GM18508 (cell line): Measurements from ENCODE around the gene SCNN1B.
"Not testable (repeated sequence)": the region's sequence is repeated elsewhere in the genome, so short reads cannot be mapped to it uniquely, and the experiment has no call there.

Experiments used
- ATAC-seq: cut with Tn5 transposase; IDR thresholded peaks from one replicate; pipeline ENCODE4 v1.9.1; 2021; ENCODE audit warnings: moderate number of reproducible peaks; ENCODE audit not compliant: insufficient read depth, unreplicated experiment

The SCNN1B gene

GRCh38 chr16:23398987-23399805 is 97.1 kb downstream of the SCNN1B start:
- no peak for ATAC-seq

DNA sequence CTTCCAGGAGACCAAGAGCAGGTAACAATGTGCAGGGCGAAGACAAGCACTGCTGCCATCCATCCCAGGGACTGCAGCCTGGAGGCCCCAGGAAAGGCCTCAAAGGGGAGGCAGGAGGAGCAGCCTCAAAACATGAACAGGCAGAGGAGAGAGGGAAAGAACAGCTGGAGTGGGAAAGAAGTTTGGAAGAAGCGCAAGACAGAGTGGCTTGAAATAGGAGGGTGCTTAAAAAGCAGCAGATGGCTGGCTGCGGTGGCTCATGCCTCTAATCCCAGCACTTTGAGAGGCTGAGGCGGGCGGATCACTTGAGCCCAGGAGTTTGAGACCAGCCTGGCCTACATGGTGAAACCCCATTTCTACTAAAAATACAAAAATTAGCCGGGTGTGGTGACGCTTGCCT is 98.3 kb downstream of the SCNN1B start:
- not testable (repeated sequence) for ATAC-seq

DNA sequence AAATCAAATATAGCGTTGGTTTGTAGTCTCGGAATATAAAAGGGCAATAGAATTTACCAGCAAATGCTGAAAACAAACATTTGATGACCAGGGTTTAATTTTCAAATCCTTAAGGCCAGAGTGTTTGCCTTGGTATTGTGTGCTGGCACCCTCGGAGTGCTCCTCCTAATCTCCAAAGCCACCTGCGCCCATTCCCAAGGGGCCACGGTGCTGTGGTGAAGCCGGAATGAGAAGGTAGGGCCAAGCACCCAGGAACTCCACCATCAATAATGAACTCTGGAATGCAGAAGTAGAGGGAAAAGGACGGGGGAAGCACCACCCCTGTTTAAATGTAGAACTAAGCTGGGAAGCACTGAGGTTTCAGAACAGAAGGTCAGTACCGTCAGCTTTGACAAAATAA is 99.0 kb downstream of the SCNN1B start:
- no peak for ATAC-seq

GRCh38 chr16:23402100-23402499 is 100.0 kb downstream of the SCNN1B start:
- no peak for ATAC-seq

- ATAC-seq, result no peak
Observed at GRCh38 chr16:23403547-23403946, 101.4 kb downstream of the SCNN1B start.

GRCh38 chr16:23406024-23406423 is 103.9 kb downstream of the SCNN1B start:
- no peak for ATAC-seq

- ATAC-seq, result no peak
Observed at GRCh38 chr16:23406546-23407240, 104.6 kb downstream of the SCNN1B start.

DNA sequence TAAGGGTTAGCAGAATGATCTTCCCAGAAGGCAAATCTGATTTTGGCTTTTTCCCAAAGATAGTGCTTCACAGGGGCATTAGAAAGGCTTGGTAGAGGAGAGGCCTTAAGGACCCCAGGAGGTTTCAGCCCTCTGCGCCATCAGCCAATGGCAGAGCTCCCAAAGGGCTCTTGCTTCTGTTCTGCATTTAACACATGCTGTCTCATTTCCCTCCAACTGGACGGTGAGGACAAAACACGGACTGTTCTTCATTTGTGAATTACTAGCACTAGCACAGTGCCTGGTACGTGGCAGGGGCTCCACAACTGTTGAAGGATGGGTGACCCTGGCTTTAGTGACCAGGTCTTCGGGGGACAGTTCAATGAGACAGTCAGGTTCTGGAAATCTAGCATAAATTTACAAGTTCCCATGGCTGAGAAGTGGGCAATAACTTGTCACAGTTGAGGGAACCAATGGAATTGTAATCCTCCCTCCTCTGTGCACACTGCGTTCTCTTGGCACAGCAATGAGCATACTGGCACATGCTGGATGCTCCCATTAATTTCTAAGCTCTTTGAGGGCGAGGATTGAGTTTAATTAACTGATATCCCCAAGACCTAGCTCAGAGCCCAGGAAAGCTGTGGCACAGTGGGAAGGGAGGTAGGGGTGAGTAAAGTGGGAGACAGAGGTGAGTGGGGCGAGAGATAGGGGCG is 105.5 kb downstream of the SCNN1B start:
- no peak for ATAC-seq

- no peak for ATAC-seq
Observed at GRCh38 chr16:23408242-23408822, 106.2 kb downstream of the SCNN1B start.

GRCh38 chr16:23408823-23409298 is 106.8 kb downstream of the SCNN1B start:
- no peak for ATAC-seq

DNA sequence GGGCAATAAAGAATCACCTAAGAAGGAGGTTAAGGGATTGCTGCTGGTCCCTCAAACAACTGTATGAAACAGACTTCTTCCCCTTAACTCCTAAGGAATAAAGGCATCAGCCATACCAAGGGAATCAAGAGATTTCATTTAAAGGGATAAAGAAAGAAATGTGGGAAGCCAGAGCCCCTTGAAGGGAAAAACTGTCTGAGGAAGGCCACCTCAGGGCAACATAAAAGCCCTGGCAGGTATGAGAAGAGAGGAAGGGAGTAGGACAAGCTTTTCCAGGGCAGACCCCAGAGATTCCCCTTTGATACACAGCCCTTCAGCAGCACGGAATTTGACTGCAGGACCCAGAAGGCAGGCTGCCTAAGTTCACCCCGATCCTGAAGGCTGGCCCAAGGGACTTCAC is 107.4 kb downstream of the SCNN1B start:
- no peak for ATAC-seq

DNA sequence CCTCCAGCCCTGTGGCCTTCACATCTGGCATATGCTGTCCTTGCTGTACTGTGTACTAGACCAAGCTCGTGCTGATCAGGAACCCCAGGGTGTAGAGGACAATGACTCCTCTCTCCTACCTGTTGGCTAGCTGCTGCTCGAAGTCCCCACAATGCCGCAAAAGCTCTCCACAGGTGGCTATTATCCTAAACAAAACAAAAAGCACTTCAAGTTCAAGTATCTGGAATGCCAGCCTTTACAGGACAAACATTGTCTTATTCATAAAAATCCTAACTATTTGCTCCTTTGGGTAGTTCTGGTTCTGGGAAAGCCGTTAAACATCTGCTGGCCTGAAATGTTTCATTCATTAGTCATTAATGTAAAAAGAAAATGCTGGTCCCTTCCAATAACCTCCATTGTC is 108.1 kb downstream of the SCNN1B start:
- no peak for ATAC-seq

GRCh38 chr16:23414731-23415130 is 112.6 kb downstream of the SCNN1B start:
- ATAC-seq, result no peak

GRCh38 chr16:23416816-23417215 is 114.7 kb downstream of the SCNN1B start:
- ATAC-seq, result no peak

DNA sequence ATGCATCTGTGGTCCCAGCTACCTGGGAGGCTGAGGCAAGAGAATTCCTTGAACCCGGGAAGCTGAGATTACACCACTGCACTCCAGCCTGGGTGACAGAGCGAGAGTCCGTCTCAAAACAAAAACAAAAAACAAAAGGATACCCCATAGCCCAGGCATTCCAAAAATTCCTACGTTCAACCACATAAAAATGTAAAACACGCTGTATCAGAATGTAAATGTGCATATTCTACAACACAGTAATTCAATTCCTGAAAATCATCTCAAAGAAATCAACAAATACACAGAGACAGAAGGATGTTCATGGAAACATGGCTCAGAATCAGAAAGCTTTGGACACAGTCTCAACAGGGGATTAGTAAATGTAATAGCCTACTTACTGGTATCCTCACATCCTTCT is 117.9 kb downstream of the SCNN1B start:
- ATAC-seq, result no peak

- no peak for ATAC-seq
Observed at GRCh38 chr16:23423496-23424049, 121.5 kb downstream of the SCNN1B start.

- ATAC-seq, result no peak
Observed at GRCh38 chr16:23424292-23424958, 122.3 kb downstream of the SCNN1B start.

- no peak for ATAC-seq
Observed at GRCh38 chr16:23428351-23428750, 126.2 kb downstream of the SCNN1B start.
